ENCODE measurements around the gene SERPINI2.

DNA sequence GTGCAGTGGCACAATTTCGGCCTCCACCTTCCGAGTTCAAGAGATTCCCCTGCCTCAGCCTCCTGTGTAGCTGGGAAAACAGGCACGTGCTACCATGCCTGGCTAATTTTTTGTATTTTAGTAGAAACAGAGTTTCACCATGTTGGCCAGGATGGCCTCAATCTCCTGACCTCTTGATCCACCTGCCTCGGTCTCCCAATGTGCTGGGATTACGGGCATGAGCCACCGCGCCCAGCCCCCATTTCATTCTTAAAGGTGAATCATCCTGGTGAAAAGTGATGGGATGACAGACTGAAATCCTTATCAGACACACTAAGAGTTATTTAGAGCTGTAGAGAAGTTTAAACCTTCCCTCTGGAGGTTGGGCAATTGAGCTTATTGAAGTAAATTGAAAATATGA is 24.1 kb upstream of the SERPINI2 start:
- TF ChIP-seq, protein P1, sequence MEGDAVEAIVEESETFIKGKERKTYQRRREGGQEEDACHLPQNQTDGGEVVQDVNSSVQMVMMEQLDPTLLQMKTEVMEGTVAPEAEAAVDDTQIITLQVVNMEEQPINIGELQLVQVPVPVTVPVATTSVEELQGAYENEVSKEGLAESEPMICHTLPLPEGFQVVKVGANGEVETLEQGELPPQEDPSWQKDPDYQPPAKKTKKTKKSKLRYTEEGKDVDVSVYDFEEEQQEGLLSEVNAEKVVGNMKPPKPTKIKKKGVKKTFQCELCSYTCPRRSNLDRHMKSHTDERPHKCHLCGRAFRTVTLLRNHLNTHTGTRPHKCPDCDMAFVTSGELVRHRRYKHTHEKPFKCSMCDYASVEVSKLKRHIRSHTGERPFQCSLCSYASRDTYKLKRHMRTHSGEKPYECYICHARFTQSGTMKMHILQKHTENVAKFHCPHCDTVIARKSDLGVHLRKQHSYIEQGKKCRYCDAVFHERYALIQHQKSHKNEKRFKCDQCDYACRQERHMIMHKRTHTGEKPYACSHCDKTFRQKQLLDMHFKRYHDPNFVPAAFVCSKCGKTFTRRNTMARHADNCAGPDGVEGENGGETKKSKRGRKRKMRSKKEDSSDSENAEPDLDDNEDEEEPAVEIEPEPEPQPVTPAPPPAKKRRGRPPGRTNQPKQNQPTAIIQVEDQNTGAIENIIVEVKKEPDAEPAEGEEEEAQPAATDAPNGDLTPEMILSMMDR (IDR thresholded peaks at IDR 0.05): no peak
- TF ChIP-seq POLR2A (IDR thresholded peaks at IDR 0.05) (no peak), POLR2AphosphoS5 (IDR thresholded peaks at IDR 0.05) (no peak)

All from breast epithelium (tissue), 3 donors.